HepG2 (cell line): ENCODE measurements around the gene RYR2. TPM values are rescaled to one million over a fixed set of nuclear protein-coding genes. Genes with fewer than 3 reads are reported as not detected.

ENCODE experiments used
- AGO1 ChIP-seq: fragments of 200-400 bp; formaldehyde crosslinking; IDR thresholded peaks from 2 replicates; pipeline ENCODE4 v1.6.1; 2017; ENCODE audit warnings: mild to moderate bottlenecking, low read depth, low read length, moderate library complexity; ENCODE audit not compliant: poor library complexity, severe bottlenecking
- CSRNP2 ChIP-seq: sonication (generic); formaldehyde crosslinking; conservative IDR thresholded peaks from 2 replicates; pipeline ENCODE4 v1.8.0; 2022; ENCODE audit warnings: low read depth, missing genetic modification reagents
- FOXA1 ChIP-seq, 2 experiments: fragments of 450-650 bp in 1 of 2; sonication (generic) in 1 of 2; formaldehyde crosslinking in 1 of 2; IDR thresholded peaks; 2 replicates each; pipeline versions ENCODE4 v1.4.0 to v1.6.1; 2016 to 2020; ENCODE audit warnings: missing genetic modification reagents in 1 of 2
- JUND ChIP-seq: sonication (generic); formaldehyde crosslinking; IDR thresholded peaks from 2 replicates; pipeline ENCODE4 v1.8.0; 2022; ENCODE audit warnings: mild to moderate bottlenecking, missing genetic modification reagents
- KAT8 ChIP-seq: IDR thresholded peaks from 2 replicates; pipeline ENCODE4 v1.6.1; 2016; ENCODE audit warnings: missing genetic modification reagents, missing compliant biosample characterization
- MAZ ChIP-seq, 2 experiments: sonication (generic) in 1 of 2; formaldehyde crosslinking in 1 of 2; IDR thresholded peaks; 2 replicates each; pipeline versions ENCODE4 v1.5.0 to v1.6.1; 2012 to 2020; ENCODE audit warnings: low read depth in 2 of 2, mild to moderate bottlenecking in 2 of 2, borderline replicate concordance in 1 of 2, improper control_type of control experiment in 1 of 2, low read length in 1 of 2, missing genetic modification reagents in 1 of 2, moderate library complexity in 1 of 2
- NR0B2 ChIP-seq: sonication (generic); formaldehyde crosslinking; IDR thresholded peaks from 2 replicates; pipeline ENCODE4 v1.4.0; 2020; ENCODE audit warnings: mild to moderate bottlenecking, missing genetic modification reagents
- NR2F6 ChIP-seq, 2 experiments: IDR thresholded peaks; 2 replicates each; pipeline ENCODE4 v1.6.1; 2016; ENCODE audit warnings: antibody characterized with exemption in 1 of 2, mild to moderate bottlenecking in 1 of 2
- TOE1 ChIP-seq: sonication (generic); formaldehyde crosslinking; IDR thresholded peaks from 2 replicates; pipeline ENCODE4 v1.4.0; 2020; ENCODE audit warnings: mild to moderate bottlenecking, missing genetic modification reagents
- ZBTB20 ChIP-seq: sonication (generic); formaldehyde crosslinking; IDR thresholded peaks from 2 replicates; pipeline ENCODE4 v1.8.1; 2023; ENCODE audit warnings: missing genetic modification reagents, low read depth, mild to moderate bottlenecking, borderline replicate concordance
- ZC3H4 ChIP-seq: sonication (generic); formaldehyde crosslinking; IDR thresholded peaks from 2 replicates; pipeline ENCODE4 v1.4.0; 2020; ENCODE audit warnings: missing genetic modification reagents, borderline replicate concordance
- ZFP90 ChIP-seq: sonication (generic); formaldehyde crosslinking; IDR thresholded peaks from 2 replicates; pipeline ENCODE4 v1.8.0; 2022; ENCODE audit warnings: missing genetic modification reagents, mild to moderate bottlenecking, inconsistent platforms, borderline replicate concordance
- ZNF318 ChIP-seq: sonication (generic); formaldehyde crosslinking; IDR thresholded peaks from 2 replicates; pipeline ENCODE4 v1.4.0; 2020; ENCODE audit warnings: mild to moderate bottlenecking, missing genetic modification reagents
- ZNF703 ChIP-seq: sonication (generic); formaldehyde crosslinking; IDR thresholded peaks from 2 replicates; pipeline ENCODE4 v1.5.1; 2020; ENCODE audit warnings: missing genetic modification reagents, mild to moderate bottlenecking, moderate library complexity, borderline replicate concordance
- ZNF800 ChIP-seq: sonication (generic); formaldehyde crosslinking; IDR thresholded peaks from 2 replicates; pipeline ENCODE4 v1.4.0; 2020; ENCODE audit warnings: missing genetic modification reagents
- ZSCAN22 ChIP-seq: sonication (generic); formaldehyde crosslinking; IDR thresholded peaks from 2 replicates; pipeline ENCODE4 v1.4.0; 2020; ENCODE audit warnings: mild to moderate bottlenecking, missing genetic modification reagents
- ZSCAN9 ChIP-seq: IDR thresholded peaks from 2 replicates; pipeline ENCODE4 v1.6.1; 2016; ENCODE audit warnings: borderline replicate concordance
- polyA plus RNA-seq, 8 experiments: library from polyadenylated mRNA; depleted of rRNA in 3 of 8; stranded (reverse) in 7 of 8; unstranded in 1 of 8; fragments of >200 nt; fragmentation: Illumina TruSeq in 4 of 8; extraction: Trizol in 4 of 8; gene quantifications; 2 replicates each; pipeline versions ENCODE4 v1.2.1 to v1.2.3, GENCODE V29; 2011 to 2016; ENCODE audit warnings: low read depth in 4 of 8, missing spikeins in 1 of 8, mixed read lengths in 1 of 8; ENCODE audit not compliant: insufficient read depth in 1 of 8
- total RNA-seq, 5 experiments: library from RNA; depleted of rRNA; stranded (reverse); fragments of >200 nt; fragmentation: Illumina TruSeq; extraction: Trizol; gene quantifications; 2 replicates each; pipeline ENCODE4 v1.2.3, GENCODE V29; 2016; ENCODE audit warnings: low read depth in 1 of 5

Gene RYR2
- total and polyA plus RNA-seq, 2 of the 13 experiments (the other 11 are each of a cell fraction or from before 2014, with no cell fraction given): not detected

- TF ChIP-seq MAZ (IDR thresholded peaks at IDR 0.05; ENCODE audit: borderline replicate concordance, low read depth, low read length) (no peak), MAZ (CRISPR knock-in tag; IDR thresholded peaks at IDR 0.05; ENCODE audit: low read depth) (no peak), ZNF318 (no peak), CSRNP2 (CRISPR knock-in tag) (no peak), KAT8 (CRISPR knock-in tag) (no peak), ZSCAN9 (no peak), ZSCAN22 (no peak), FOXA1 (IDR thresholded peaks at IDR 0.05) (no peak), FOXA1 (CRISPR knock-in tag; IDR thresholded peaks at IDR 0.05) (no peak), NR2F6 (IDR thresholded peaks at IDR 0.05) (no peak), NR2F6 (CRISPR knock-in tag; IDR thresholded peaks at IDR 0.05) (no peak), ZBTB20 (CRISPR knock-in tag) (no peak), ZNF703 (CRISPR knock-in tag) (no peak), NR0B2 (CRISPR knock-in tag) (no peak), TOE1 (CRISPR knock-in tag) (no peak), ZC3H4 (CRISPR knock-in tag) (no peak), JUND (CRISPR knock-in tag) (no peak), ZFP90 (CRISPR knock-in tag) (no peak), AGO1 (no peak), ZNF800 (no peak)
These were observed 325.8 kb downstream of the RYR2 start (continued) for GRCh38 chr1:237367758-237368157.
